ENCODE data around the gene EXOC4. TPM values are rescaled to one million over a fixed set of nuclear protein-coding genes. Genes with fewer than 3 reads are reported as not detected.

EXOC4 gene
- total and polyA plus RNA-seq, 7 donors: 16.4 to 76.7 (median 50.7) TPM

- no peaks in the 10 kb centered on the region for H3K27me3 ChIP-seq
- intact Hi-C loops (cut with DNase I): no loop called here
- H3K36me3 ChIP-seq: no peaks in the 10 kb centered on the region
- no peaks in the 10 kb centered on the region for H3K4me1 ChIP-seq
- WGBS, 2 donors: 91 to 94% methylated on average over 1 of the region's 1 CpG
- H3K4me3 ChIP-seq: no peak overlapping the region
- no peak for DNase-seq
- TF ChIP-seq EP300 (IDR thresholded peaks at IDR 0.05) (no peak), POLR2A (IDR thresholded peaks at IDR 0.05) (no peak), POLR2AphosphoS5 (IDR thresholded peaks at IDR 0.05) (no peak), CTCF (IDR thresholded peaks at IDR 0.05) (no peak)
- H3K9me3 ChIP-seq: no peaks in the 10 kb centered on the region
- H3K27ac ChIP-seq: no peak overlapping the region
Observed at GRCh38 chr7:133540096-133540860, 287.4 kb downstream of the EXOC4 start.

- intact Hi-C loops (cut with DNase I): no loop called here
- H3K4me1 ChIP-seq: no peaks in the 10 kb centered on the region
- no peak for TF ChIP-seq POLR2AphosphoS5 (IDR thresholded peaks at IDR 0.05)
- no peak for TF ChIP-seq POLR2A (IDR thresholded peaks at IDR 0.05)
- TF ChIP-seq EP300 (IDR thresholded peaks at IDR 0.05): no peak
- no peak for TF ChIP-seq CTCF (IDR thresholded peaks at IDR 0.05)
Observed at GRCh38 chr7:133542209-133542780, 289.4 kb downstream of the EXOC4 start.

GRCh38 chr7:133543657-133544056 is 290.8 kb downstream of the EXOC4 start:
- no peak for TF ChIP-seq POLR2AphosphoS5 (IDR thresholded peaks at IDR 0.05)
- no peak for TF ChIP-seq POLR2A (IDR thresholded peaks at IDR 0.05)
- TF ChIP-seq EP300 (IDR thresholded peaks at IDR 0.05): no peak
- no peak for TF ChIP-seq CTCF (IDR thresholded peaks at IDR 0.05)
- no peak for DNase-seq
- Histone ChIP-seq H3K36me3 (no peaks in the 10 kb centered on the region), H3K9me3 (no peaks in the 10 kb centered on the region), H3K27me3 (no peaks in the 10 kb centered on the region), H3K4me1 (no peaks in the 10 kb centered on the region), H3K27ac (no peak overlapping the region), H3K4me3 (no peak overlapping the region)
- intact Hi-C loops (cut with DNase I): no loop called here
- WGBS, 2 donors: 68 to 84% methylated on average over 3 of the region's 3 CpGs

More at GRCh38 chr7:133542209-133542780, 289.4 kb downstream of the EXOC4 start:
- no peak overlapping the region for H3K27ac ChIP-seq
- no peak for DNase-seq
- no peaks in the 10 kb centered on the region for H3K27me3 ChIP-seq
- H3K9me3 ChIP-seq: no peaks in the 10 kb centered on the region
- H3K4me3 ChIP-seq: no peak overlapping the region
- no peaks in the 10 kb centered on the region for H3K36me3 ChIP-seq

GRCh38 chr7:133545618-133546017 is 292.7 kb downstream of the EXOC4 start:
- Histone ChIP-seq H3K9me3 (no peaks in the 10 kb centered on the region), H3K27ac (no peak overlapping the region), H3K4me1 (no peaks in the 10 kb centered on the region), H3K4me3 (no peak overlapping the region), H3K36me3 (no peaks in the 10 kb centered on the region), H3K27me3 (no peaks in the 10 kb centered on the region)
- TF ChIP-seq POLR2A (IDR thresholded peaks at IDR 0.05): no peak
- no peak for TF ChIP-seq CTCF (IDR thresholded peaks at IDR 0.05)
- TF ChIP-seq POLR2AphosphoS5 (IDR thresholded peaks at IDR 0.05): no peak
- no peak for TF ChIP-seq EP300 (IDR thresholded peaks at IDR 0.05)
- WGBS, 2 donors: 93 to 94% methylated on average over 1 of the region's 1 CpG
- DNase-seq: no peak
- intact Hi-C loops (cut with DNase I): no loop called here

Data from sigmoid colon (tissue), 7 donors.